Stimulated activated CD4-positive, alpha-beta T cell treated with anti-CD3 and anti-CD28 coated beads, Interleukin-12 subunit alpha, Interleukin-12 subunit beta, amount 100 ng/mL, for 4 hours (primary cell): ENCODE data around the gene LRRC43.

Experiments
- DNase-seq: peaks from one replicate; pipeline ENCODE4 v3.0.0-alpha.2; 2020

LRRC43 gene

GRCh38 chr12:122226366-122227125, 43.6 kb downstream of the LRRC43 start:
- no peak for DNase-seq

GRCh38 chr12:122227341-122227740, 44.4 kb downstream of the LRRC43 start:
- DNase-seq: no peak

- no peak for DNase-seq
Observed at GRCh38 chr12:122228092-122228491, 45.2 kb downstream of the LRRC43 start.

GRCh38 chr12:122230798-122231197, 47.9 kb downstream of the LRRC43 start:
- no peak for DNase-seq

- no peak for DNase-seq
Observed at GRCh38 chr12:122232691-122233090, 49.8 kb downstream of the LRRC43 start.

- DNase-seq: no peak
Observed at GRCh38 chr12:122235741-122236140, 52.8 kb downstream of the LRRC43 start.

- no peak for DNase-seq
Observed at GRCh38 chr12:122238861-122239260, 55.9 kb downstream of the LRRC43 start.

DNA sequence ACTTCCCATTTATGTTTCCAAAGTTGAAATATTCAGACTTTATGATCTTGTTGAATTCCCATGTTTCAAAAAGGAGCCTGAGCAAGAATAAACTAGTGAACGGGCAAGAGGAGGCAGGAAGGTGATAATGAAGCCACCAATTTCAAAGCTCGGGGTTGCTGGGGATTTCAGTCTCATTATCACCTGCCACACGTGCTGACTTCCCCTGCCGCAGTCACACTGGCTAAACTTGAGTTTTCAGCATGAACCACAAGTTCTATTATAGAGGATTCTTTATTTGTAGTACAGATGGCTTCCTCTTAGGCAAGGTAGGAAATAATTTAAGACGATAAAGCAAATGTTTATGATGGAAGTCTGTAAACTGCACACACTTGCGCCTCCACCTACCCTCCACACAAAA, 61.0 kb downstream of the LRRC43 start:
- no peak for DNase-seq

DNA sequence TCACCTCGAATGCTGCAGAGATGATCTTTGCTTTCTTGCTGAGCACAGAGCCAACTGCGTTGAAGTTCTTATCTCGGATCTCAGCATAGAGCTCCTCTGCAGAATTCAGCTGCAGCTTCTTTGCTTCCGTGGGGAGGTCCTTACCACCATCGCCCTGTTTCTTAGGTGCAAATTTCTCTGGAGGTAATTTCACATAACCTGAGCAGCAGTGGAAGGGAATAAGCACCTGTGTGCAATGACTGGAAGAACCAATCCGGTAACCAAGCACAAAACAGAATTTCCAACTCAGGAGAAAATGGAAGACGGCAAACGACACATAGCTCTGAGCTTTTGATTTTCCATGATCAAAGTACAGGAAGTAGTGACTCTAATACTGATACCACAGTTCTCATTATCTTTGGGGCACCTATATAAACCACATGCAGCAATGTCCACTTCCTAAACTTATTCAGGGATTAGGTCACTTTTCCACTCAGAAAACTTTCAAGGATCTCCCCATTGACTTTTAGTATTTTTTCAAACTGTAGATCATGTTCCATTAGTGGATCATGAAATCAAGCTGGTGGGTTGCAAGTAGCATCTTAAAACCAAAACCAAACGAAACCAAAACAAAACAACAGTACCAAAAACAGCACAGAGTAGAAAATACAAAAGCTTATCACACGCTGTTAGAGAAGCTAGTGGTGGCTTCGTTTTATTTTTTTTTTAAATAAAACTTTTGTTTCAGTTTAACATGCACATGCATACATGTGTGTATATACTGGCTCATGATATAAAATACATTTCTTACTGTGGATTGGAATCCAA, 61.8 kb downstream of the LRRC43 start:
- DNase-seq: no peak

DNA sequence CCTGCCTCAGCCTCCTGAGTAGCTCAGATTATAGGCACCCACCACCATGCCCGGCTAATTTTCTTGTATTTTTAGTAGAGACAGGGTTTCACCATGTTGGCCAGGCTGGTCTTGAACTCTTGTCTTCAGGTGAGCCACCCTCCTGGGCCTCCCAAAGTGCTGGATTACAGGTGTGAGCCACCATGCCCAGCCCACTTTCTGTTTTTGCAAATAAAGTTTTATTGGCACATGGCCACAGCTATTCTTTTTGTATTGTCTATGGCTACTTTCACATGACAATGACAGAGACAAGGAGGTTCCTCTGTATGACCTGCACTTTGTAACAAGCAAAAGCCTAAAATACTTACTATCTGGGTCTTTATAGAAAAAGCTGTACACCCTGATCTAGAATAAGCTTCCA, 62.6 kb downstream of the LRRC43 start:
- DNase-seq: no peak

DNA sequence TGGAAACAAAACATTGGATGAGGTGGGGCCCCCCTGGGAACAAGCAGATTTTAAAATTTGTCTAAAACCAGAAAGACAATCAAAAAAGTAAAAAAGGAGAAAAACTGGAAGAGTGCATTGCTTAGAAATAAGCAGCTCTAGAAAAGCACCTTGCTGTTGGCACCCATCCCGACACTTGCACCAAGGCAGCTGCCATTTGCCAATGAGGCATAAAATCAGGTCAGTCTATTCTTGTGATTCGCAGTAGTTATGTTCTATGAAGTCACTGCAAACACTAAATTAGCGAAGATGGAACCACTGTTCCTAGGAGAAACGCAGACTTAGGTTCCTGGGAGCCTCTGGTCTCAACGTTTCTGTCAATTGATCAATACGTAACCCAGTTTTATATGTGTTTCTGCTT, 67.1 kb downstream of the LRRC43 start:
- no peak for DNase-seq

- no peak for DNase-seq
Observed at GRCh38 chr12:122250536-122250935, 67.6 kb downstream of the LRRC43 start.
